ENCODE results near the gene GPC1.
"Not testable (repeated sequence)": the region's sequence is repeated elsewhere in the genome, so short reads cannot be mapped to it uniquely, and the experiment has no call there.

Gene GPC1

DNA sequence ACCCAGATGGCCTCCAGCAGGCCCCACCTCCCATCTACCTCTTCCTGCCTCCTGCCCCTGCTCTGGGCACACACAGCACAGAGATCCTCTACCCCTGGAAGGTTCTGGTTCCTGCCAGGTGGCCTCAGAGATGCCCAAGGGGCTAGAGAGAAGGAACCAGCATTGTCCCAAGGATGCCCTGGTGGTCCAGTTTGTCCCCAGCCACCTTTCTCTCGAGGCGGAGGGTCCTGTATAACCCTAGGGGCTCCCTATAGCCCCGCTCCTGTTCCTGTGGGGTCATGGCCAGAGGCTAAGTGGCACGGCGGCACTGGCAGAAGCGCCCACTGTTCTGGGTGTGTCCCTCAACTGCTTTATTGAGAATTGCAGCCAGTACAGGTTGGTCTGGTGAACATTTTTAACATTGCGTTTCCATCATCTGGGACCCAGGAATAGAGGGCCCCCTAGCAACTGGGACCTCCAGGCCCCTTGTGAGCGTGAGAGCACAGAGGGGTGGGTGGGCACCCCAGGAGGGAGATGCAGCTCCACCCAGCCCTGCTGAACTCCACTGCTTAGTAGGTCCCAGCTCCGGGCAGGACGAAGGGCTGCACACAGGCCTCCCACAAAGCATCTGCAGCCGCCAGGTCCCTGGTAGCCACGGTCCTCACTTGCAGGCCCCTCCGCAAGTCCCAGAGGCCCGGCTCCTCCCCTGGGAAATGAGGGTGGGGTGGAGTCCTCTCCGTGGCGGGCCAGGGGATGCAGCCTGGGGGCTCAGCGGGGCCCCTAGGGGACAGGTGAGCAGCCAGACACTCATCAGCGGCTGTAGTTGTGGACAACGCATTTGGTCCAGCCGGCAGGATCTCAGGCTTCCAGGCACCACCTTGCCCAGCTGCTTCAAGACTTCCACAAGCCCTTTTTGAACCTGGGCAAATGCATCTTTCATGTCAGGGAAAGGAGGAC, 33.1 kb downstream of the GPC1 start:
- DNase-seq: no peak

- no peak for DNase-seq
These were observed 33.8 kb downstream of the GPC1 start for GRCh38 chr2:240469239-240469636.

DNA sequence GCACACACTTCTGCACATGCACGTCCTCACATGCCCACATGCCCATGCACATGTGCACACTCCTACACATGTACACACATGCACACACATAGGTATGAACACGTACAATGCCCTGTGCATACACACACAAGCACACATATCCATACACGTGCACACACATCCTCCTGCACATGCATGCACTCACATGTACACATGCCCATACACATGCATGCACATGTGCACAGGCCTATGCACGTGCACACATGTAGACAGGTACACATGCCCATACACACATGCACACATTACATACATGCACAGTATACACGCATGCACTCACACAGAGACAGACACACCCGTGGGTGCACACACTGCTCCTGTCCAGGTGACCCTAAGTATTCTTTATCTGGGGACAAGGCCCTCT, 34.3 kb downstream of the GPC1 start:
- DNase-seq: no peak

- DNase-seq: no peak
These were observed 36.8 kb downstream of the GPC1 start for GRCh38 chr2:240472078-240472790.

- no peak for DNase-seq
These were observed 37.7 kb downstream of the GPC1 start for GRCh38 chr2:240473211-240473610.

DNA sequence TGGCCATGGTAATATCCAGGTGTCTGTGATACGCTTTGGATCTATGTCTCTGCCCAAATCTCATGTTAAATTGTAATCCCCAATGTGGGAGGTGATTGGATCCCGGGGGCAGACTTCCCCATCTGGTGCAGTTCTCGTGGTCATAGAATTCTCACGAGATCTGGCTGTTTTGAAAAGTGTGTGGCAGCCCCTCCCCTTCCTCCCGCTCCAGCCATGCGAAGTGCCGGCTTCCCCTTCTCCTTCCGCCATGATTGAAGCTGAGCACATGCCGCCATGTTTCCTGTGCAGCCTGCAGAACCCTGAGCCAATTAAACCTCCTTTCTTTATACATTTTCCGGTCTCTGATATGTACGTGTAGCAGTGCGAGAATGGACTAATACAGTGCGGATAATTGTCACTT, 42.5 kb downstream of the GPC1 start:
- DNase-seq: no peak

DNA sequence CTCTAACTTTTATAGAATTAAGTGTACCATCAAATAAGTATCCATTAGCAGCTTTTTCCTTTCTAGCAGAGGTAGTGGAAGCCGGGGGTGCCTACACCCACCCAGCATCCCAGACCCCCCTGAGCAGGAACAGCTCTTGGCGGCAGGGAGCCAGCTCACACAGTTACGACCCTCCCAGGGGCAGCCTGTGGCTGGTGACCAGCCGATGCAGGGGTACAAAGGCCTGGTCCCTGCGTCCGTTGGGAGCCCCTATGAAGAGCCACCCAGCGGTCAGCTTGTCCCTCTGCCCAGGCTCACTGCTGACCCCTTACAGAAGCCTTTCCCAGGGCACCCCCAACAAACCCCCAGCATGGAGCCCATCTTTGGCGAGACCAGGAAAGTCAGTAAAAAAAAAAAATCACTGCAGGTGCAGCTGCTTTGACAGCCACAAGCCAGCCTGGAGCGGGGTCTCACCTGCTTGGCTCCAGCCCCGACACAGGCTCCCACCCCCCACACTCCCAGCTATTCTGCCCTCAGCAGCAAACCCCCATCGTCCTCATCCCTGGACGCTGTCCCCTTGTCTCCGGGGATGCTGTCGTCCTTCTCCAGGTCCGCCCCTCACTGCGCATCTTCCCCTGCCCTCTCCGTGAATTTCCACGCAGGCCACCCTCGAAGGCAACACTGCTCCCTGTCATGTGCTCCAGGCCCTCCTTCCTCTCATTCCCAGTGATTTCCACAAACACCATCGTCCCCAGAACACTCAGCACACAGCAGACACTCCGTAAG, 43.1 kb downstream of the GPC1 start:
- no peak for DNase-seq

DNA sequence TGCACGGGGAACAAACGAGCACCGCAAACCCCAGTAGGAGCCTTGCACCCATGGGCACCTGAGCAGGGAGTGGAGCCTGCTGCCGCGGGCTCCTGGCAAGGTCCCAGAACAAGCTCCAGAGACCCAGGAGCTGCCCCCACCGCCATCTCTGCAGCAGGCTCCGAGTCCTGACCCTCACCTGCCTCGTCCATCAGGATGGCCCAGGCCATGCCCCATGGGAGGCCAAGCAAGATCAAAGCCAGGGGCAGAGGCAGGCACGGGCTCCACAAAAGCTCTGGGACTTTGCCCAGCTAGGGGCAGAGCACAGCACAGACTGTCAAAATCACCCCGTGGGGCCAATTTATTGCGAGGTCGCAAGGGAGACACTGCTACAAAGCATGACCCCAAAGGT, 43.6 kb downstream of the GPC1 start:
- DNase-seq: no peak

- DNase-seq: no peak
These were observed 45.6 kb downstream of the GPC1 start for GRCh38 chr2:240480834-240481623.

GRCh38 chr2:240481720-240482119, 46.3 kb downstream of the GPC1 start:
- DNase-seq: no peak

DNA sequence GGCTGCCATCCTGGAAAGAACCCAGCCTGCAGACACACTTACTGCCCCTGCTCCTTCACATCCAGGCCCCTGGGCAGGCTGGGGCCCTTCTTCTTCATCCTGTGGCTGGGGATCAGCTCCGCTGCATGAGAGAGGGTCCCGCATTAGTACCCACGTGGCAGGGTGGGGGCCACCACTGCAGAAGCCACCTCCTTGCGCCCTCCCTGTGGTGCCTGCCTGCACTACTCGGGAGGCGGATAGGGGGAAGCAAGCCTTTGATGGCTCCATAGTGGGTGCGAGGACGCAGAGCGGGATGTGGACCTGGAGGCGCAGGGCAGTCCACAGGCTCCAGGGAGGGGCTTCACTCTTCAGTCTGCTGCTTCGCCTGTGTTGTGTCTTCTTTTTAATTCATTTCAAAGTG, 46.7 kb downstream of the GPC1 start:
- DNase-seq: no peak

DNA sequence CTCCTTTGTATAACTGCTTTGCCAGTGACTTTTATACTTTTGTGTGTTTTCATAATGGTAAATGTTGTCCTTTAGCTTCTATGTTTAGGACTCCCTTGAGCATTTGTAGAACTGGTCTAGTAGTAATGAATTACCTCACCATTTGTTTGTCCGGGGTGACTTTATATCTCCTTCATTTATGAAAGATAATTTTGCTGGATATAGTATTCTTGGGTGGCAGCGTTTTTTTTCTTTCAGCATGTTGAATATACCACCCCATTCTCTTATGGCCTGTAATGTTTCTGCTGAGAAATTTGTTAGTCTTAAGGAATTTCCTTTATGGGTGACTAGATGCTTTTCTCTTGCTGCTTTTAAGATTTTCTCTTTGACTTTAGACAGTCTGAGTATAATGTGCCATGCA, 56.0 kb downstream of the GPC1 start:
- DNase-seq: no peak

- DNase-seq: no peak
These were observed 58.8 kb downstream of the GPC1 start for GRCh38 chr2:240494194-240494793.

DNA sequence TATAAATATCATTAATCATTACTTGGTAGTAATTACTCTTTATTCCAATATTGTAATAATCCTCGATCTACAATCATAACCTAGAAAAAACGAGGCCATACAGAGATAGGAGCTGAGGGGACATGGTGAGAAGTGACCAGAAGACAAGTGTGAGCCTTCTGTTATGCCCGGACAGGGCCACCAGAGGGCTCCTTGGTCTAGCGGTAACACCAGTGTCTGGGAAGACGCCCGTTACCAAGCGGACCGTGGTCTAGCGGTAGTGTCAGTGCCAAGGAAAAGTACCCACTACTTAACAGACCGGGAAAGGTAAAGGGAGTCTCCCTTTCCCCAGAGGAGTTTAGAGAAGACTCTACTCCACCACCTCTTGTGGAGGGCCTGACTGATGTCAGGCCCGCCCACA, 59.5 kb downstream of the GPC1 start:
- DNase-seq: not testable (repeated sequence)

- not testable (repeated sequence) for DNase-seq
These were observed 61.6 kb downstream of the GPC1 start for GRCh38 chr2:240497082-240497481.

GRCh38 chr2:240498171-240498957, 62.9 kb downstream of the GPC1 start:
- no peak for DNase-seq

- DNase-seq: no peak
These were observed 63.4 kb downstream of the GPC1 start for GRCh38 chr2:240498958-240499260.

DNA sequence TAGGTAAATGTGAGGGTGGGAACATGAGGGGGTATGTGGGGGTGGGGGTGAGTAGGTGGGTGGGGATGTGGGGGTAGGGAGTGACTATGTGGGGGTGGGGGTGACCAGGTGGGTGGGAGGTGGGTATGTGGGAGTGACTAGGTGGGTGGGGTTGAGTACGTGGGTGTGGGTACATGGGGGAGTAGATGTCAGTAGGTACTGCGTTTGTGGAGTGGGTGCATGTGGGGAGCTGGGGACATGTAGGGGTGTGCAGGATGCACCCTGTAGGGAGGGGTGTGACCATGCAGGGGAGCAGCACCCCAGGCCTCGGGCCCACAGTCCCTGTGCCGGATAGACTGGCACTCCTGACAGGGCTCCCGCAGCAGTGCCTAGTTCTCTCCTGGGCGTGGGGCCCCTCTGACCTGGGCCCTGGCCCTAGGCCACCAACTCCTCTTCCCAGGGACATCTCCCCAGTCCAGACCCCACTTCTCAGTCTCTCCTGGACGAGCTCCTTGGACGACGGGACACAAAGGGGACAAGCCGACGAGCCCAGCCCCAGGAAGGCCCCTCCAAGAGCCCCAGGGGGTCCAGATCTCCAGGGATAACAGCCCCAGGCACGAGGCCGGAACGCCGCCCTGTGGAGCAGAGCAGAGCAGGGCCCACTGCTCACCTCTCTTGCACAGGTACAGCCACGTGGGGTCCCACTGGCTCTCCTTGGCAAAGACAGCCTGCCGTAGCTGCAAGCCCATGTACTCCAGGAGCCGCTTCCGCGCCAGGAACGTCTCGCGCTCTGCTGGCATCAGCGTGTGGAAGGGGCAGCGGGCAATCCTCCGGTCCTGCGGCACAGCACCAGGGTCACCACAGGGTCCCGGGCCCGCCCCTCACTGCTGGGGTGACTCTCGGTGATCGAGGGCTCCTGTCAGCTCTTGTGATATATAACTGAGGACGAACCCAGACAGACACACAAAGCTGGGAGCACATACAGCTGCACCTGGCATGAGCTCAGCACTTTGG, 64.1 kb downstream of the GPC1 start:
- DNase-seq: no peak

DNA sequence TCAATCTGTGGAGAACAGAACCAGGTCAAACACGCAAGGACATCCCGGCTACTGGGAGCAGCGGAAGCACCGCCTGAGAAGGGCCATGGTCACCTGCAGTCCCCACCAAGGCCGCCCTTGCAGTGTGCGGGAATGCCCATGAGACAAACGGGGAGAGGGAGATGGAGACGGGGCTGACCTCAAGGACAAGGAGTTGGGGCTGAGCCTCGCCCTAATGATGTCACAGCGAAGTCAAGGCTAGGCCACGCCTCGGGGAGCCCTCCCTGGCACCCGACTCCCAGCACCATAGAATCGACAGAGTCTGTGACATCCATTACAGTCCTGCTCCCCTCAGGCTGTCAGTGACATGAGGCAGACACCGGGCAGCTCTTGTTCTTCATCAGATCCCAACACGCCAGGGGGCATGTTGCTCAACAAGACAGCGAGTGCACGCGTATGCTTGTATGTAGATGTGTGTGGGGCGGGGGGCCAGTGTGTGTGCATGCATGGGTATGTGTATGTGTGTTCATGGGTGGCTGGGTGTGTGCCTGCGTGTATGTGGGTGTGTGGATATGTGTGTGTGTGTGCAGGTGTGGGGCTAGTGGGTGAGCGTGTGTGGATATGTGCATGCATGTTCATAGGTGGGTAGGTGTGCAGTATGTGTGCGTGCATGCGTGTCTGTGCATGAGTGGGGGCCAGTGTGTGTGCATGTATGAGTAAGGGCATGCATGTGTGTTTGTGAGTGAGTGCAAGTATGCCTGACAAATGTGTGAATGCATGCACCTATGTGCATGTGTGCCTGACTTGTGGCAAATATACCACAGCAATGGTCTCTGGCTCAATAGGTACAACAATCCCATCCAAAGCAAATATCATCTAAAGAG, 65.3 kb downstream of the GPC1 start:
- DNase-seq: no peak
